ENCODE data around the gene SCN1A. TPM values are rescaled to one million over a fixed set of nuclear protein-coding genes. Genes with fewer than 3 reads are reported as not detected.

The SCN1A gene
- total and polyA plus RNA-seq, 10 of the 15 experiments (the other 5 are each of a cell fraction or from before 2014, with no cell fraction given): not detected

- TF ChIP-seq ZBTB4 (CRISPR knock-in tag; IDR thresholded peaks at IDR 0.05): no peak
- TF ChIP-seq RB1 (IDR thresholded peaks at IDR 0.05; ENCODE audit: borderline replicate concordance): no peak
- TF ChIP-seq NFYB (IDR thresholded peaks at IDR 0.05; ENCODE audit: insufficient read depth, low read depth, low read length): no peak
Measured at GRCh38 chr2:166127217-166128155, at the start of gene SCN1A (continued).

- POLR2A ChIA-PET: no interaction called here
- Histone ChIP-seq H3K27ac (ENCODE audit: control insufficient read depth, insufficient read depth) (no peak overlapping the region), H3K9ac (ENCODE audit: control insufficient read depth, insufficient read depth, low read length) (no peak overlapping the region), H2AFZ (ENCODE audit: control insufficient read depth, low read depth, low read length) (no peak overlapping the region), H3K4me2 (ENCODE audit: control insufficient read depth, insufficient read depth) (no peak overlapping the region), H3K27me3 (replicated peaks in 1 of 2; ENCODE audit: control insufficient read depth in 2 of 2, insufficient read depth in 2 of 2, low read length in 1 of 2) (no peaks in the 10 kb centered on the region), H3K4me1 (ENCODE audit: control insufficient read depth, insufficient read depth, low read length) (no peaks in the 10 kb centered on the region), H3K36me3 (ENCODE audit: control insufficient read depth in 2 of 2, insufficient read depth in 2 of 2, low read length in 1 of 2) (no peaks in the 10 kb centered on the region), H3K4me3 (no peak overlapping the region), H4K20me1 (ENCODE audit: control insufficient read depth, insufficient read depth) (no peaks in the 10 kb centered on the region), H3K9me3 (replicated peaks; ENCODE audit: control insufficient read depth, insufficient read depth, low read length) (no peaks in the 10 kb centered on the region), H3K79me2 (ENCODE audit: control insufficient read depth, insufficient read depth, low read length) (no peaks in the 10 kb centered on the region)
- CTCF ChIA-PET: no interaction called here
- ATAC-seq (no peak), DNase-seq (ENCODE audit: low read depth, low spot score) (no peak), FAIRE-seq (no peak)
- intact Hi-C loops (cut with micrococcal nuclease; ENCODE audit: unreplicated experiment) (no loop called here), in situ Hi-C loops (cut with MboI) (no loop called here)
- TF ChIP-seq MTA3 (IDR thresholded peaks at IDR 0.05; ENCODE audit: borderline replicate concordance, low read length) (no peak), NFYB (IDR thresholded peaks at IDR 0.05; ENCODE audit: insufficient read depth, low read depth, low read length) (no peak), TAF1 (IDR thresholded peaks at IDR 0.05; ENCODE audit: borderline replicate concordance, low read depth, low read length) (no peak), RCOR1 (conservative IDR thresholded peaks at IDR 0.05; ENCODE audit: low read depth, low read length) (no peak), RB1 (IDR thresholded peaks at IDR 0.05; ENCODE audit: borderline replicate concordance) (no peak), EGR1 (IDR thresholded peaks at IDR 0.05; ENCODE audit: borderline replicate concordance in 1 of 2, low read depth in 2 of 2, low read length in 2 of 2) (no peak), NR2F1 (conservative IDR thresholded peaks at IDR 0.05) (no peak), BCL11A (IDR thresholded peaks at IDR 0.05; ENCODE audit: low read depth, low read length) (no peak)
- RAD21 ChIA-PET (ENCODE audit: unreplicated experiment): no interaction called here
- BruUV-seq (replicated peaks): no TSS peak
- SMC1A ChIA-PET (ENCODE audit: uncharacterized antibody, unreplicated experiment): no interaction called here
- WGBS (ENCODE audit: insufficient coverage, insufficient replicate concordance, low lambda C conversion rate, missing lambda C conversion rate): 43% methylated on average over 2 of the region's 2 CpGs
Measured at GRCh38 chr2:166173263-166173662, 45.4 kb upstream of the SCN1A start.

Data from GM12878 (cell line).